Astrocyte of the spinal cord (primary cell): ENCODE measurements around the gene RNF220.

Source experiments
- DNase-seq: peaks from one replicate; pipeline ENCODE4 v3.0.0; 2011; ENCODE audit warnings: low read depth, low spot score
- H3K4me3 ChIP-seq: 2 replicates; pipeline ENCODE4 v1.5.1; 2011; ENCODE audit warnings: low read depth, mild to moderate bottlenecking, low read length, moderate library complexity
- CTCF ChIP-seq: IDR thresholded peaks from 2 replicates; pipeline ENCODE4 v1.5.1; 2012; ENCODE audit warnings: low read depth, mild to moderate bottlenecking, low read length, inconsistent platforms
- in situ Hi-C: cut with HindIII; loops from 2 replicates; pipeline ENCODE4 v1.10.0; 2017; ENCODE audit warnings: low sequenced_read_pairs

Gene RNF220

GRCh38 chr1:44673675-44674112 lies 268.6 kb downstream of the RNF220 start:
- peak overlapping the region; percentile 78 for H3K4me3 ChIP-seq
- DNase-seq = no peak
- in situ Hi-C loops = no loop called here
- TF ChIP-seq CTCF = no peak

GRCh38 chr1:44674113-44675000 lies 269.3 kb downstream of the RNF220 start, which contains the start of the genes ARMH1 and TMEM53:
Gene ARMH1 (plus strand): TSS chr1:44674714. CDS start chr1:44689698, 14,984 bp downstream.
Gene TMEM53 (minus strand): TSS chr1:44674481. CDS start chr1:44674391, 90 bp downstream.
- peak; percentile 6 for TF ChIP-seq CTCF
- peak within 1 kb of the TSS; percentile 78 for H3K4me3 ChIP-seq
- DNase-seq = peak; percentile 99
- in situ Hi-C loops = no loop called here

- in situ Hi-C loops = no loop called here
- DNase-seq = no peak
- TF ChIP-seq CTCF = no peak
- H3K4me3 ChIP-seq = peak overlapping the region; percentile 78
Measured at GRCh38 chr1:44675186-44675585, 270.1 kb downstream of the RNF220 start.

GRCh38 chr1:44676484-44677200 lies 271.6 kb downstream of the RNF220 start:
- no peak overlapping the region for H3K4me3 ChIP-seq
- TF ChIP-seq CTCF = no peak
- peak; percentile 32 for DNase-seq

GRCh38 chr1:44677201-44677766 lies 272.2 kb downstream of the RNF220 start:
- peak; percentile 41 for DNase-seq
- H3K4me3 ChIP-seq = no peak overlapping the region
- in situ Hi-C loops = no loop called here
- TF ChIP-seq CTCF = peak; percentile 51

More at GRCh38 chr1:44676484-44677200, 271.6 kb downstream of the RNF220 start:
- in situ Hi-C loops = no loop called here

GRCh38 chr1:44678120-44678519 lies 273.1 kb downstream of the RNF220 start:
- no peak overlapping the region for H3K4me3 ChIP-seq
- no peak for DNase-seq
- in situ Hi-C loops = no loop called here
- no peak for TF ChIP-seq CTCF
